ENCODE data around the gene FARP2. TPM values are rescaled to one million over a fixed set of nuclear protein-coding genes. Genes with fewer than 3 reads are reported as not detected.

FARP2 gene
- total RNA-seq, 1 experiment from 2014 or later = 89.1 TPM

DNA sequence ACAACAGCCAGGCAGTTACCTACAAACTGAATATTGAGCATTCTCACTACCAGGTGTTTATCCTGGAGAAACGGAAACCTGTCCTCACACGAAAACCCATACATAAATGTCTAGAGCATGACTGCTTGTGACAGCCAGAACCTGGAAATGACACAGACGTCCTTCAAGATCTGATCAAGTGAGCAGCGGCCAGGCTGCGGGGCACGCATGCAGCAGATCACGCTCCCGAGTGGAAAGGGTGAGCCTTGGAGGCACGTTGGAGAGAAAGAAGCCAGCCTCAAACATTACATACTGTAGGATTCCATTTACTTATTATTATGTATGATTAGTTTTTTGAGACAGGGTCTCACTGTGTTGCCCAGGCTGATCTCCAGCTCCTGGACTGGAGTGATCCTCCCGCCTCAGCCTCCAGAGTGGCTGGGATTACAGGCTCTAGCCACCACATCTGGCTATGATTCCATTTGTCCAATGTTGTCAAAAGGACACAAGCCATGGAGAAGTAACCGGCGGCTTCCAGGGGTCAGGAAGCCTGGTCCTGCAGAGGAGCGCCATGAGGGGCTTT is 175.2 kb downstream of the FARP2 start:
- Histone ChIP-seq H3K27ac (no peak overlapping the region), H2AFZ (no peak overlapping the region), H3K4me2 (no peak overlapping the region), H3K9me3 (ENCODE audit: insufficient read depth, low read depth) (no peaks in the 10 kb centered on the region), H3K4me1 (replicated peaks; ENCODE audit: insufficient read depth) (no peaks in the 10 kb centered on the region), H3F3A (ENCODE audit: insufficient read depth, low read depth) (no peaks in the 10 kb centered on the region), H4K20me1 (ENCODE audit: insufficient read depth) (no peaks in the 10 kb centered on the region), H3K79me2 (ENCODE audit: low read depth) (no peaks in the 10 kb centered on the region), H3K9me2 (ENCODE audit: insufficient read depth) (no peaks in the 10 kb centered on the region), H3K27me3 (ENCODE audit: insufficient read depth, low read depth) (peaks cover 44% of the 10 kb centered on the region), H3K4me3 (no peak overlapping the region), H3K36me3 (ENCODE audit: low read depth) (no peaks in the 10 kb centered on the region)
- CTCF ChIA-PET = no interaction called here
- no peak for DNase-seq
- no TSS peak for BruUV-seq (replicated peaks)
- intact Hi-C loops (cut with micrococcal nuclease; ENCODE audit: unreplicated experiment) = no loop called here
- POLR2A ChIA-PET (ENCODE audit: unreplicated experiment) = interaction anchor here (0.8 kb wide), 1 partner anchor 9 kb away, joined by 5 read pairs; no protein-coding TSS in a partner anchor
- TF ChIP-seq, protein P1, sequence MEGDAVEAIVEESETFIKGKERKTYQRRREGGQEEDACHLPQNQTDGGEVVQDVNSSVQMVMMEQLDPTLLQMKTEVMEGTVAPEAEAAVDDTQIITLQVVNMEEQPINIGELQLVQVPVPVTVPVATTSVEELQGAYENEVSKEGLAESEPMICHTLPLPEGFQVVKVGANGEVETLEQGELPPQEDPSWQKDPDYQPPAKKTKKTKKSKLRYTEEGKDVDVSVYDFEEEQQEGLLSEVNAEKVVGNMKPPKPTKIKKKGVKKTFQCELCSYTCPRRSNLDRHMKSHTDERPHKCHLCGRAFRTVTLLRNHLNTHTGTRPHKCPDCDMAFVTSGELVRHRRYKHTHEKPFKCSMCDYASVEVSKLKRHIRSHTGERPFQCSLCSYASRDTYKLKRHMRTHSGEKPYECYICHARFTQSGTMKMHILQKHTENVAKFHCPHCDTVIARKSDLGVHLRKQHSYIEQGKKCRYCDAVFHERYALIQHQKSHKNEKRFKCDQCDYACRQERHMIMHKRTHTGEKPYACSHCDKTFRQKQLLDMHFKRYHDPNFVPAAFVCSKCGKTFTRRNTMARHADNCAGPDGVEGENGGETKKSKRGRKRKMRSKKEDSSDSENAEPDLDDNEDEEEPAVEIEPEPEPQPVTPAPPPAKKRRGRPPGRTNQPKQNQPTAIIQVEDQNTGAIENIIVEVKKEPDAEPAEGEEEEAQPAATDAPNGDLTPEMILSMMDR (conservative IDR thresholded peaks at IDR 0.05) = no peak
- no peak for TF ChIP-seq EZH2 (IDR thresholded peaks at IDR 0.05; ENCODE audit: low read depth)

DNA sequence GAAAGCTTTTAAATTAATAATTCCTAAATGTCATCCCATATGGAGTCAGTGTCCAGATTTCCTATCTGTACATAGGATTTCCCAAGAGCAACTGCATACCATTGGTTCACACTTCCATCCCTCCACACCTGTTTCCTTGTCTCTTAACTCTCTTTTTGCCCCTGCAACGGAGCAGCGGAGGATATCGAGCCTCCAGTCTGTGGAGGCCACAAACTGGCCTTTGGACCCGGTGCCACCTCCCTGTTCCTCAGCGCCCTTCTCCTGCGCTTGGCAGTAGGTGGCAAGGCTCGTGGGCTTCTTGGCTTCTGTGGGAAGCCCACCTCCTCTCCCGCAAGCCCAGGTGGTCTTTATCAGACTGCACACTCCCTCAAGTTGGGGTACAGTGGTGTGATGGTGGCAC is 176.1 kb downstream of the FARP2 start:
- TF ChIP-seq, protein P1 (conservative IDR thresholded peaks at IDR 0.05) = no peak
- TF ChIP-seq EZH2 (IDR thresholded peaks at IDR 0.05; ENCODE audit: low read depth) = no peak
- peaks cover 38% of the 10 kb centered on the region for H3K27me3 ChIP-seq (ENCODE audit: insufficient read depth, low read depth)
- no peaks in the 10 kb centered on the region for H4K20me1 ChIP-seq (ENCODE audit: insufficient read depth)
- no peaks in the 10 kb centered on the region for H3K4me1 ChIP-seq (replicated peaks; ENCODE audit: insufficient read depth)
- DNase-seq = no peak
- BruUV-seq (replicated peaks) = no TSS peak
- no peaks in the 10 kb centered on the region for H3K9me3 ChIP-seq (ENCODE audit: insufficient read depth, low read depth)
- no peak overlapping the region for H3K4me3 ChIP-seq
- H3K36me3 ChIP-seq (ENCODE audit: low read depth) = no peaks in the 10 kb centered on the region
- no peaks in the 10 kb centered on the region for H3K9me2 ChIP-seq (ENCODE audit: insufficient read depth)
- no peak overlapping the region for H3K27ac ChIP-seq
- no peak overlapping the region for H3K4me2 ChIP-seq
- POLR2A ChIA-PET (ENCODE audit: unreplicated experiment) = interaction anchor here (0.8 kb wide), 1 partner anchor 8 kb away, joined by 5 read pairs; no protein-coding TSS in a partner anchor
- H3F3A ChIP-seq (ENCODE audit: insufficient read depth, low read depth) = no peaks in the 10 kb centered on the region
- no peaks in the 10 kb centered on the region for H3K79me2 ChIP-seq (ENCODE audit: low read depth)
- no peak overlapping the region for H2AFZ ChIP-seq
- intact Hi-C loops (cut with micrococcal nuclease; ENCODE audit: unreplicated experiment) = no loop called here
- CTCF ChIA-PET = no interaction called here

DNA sequence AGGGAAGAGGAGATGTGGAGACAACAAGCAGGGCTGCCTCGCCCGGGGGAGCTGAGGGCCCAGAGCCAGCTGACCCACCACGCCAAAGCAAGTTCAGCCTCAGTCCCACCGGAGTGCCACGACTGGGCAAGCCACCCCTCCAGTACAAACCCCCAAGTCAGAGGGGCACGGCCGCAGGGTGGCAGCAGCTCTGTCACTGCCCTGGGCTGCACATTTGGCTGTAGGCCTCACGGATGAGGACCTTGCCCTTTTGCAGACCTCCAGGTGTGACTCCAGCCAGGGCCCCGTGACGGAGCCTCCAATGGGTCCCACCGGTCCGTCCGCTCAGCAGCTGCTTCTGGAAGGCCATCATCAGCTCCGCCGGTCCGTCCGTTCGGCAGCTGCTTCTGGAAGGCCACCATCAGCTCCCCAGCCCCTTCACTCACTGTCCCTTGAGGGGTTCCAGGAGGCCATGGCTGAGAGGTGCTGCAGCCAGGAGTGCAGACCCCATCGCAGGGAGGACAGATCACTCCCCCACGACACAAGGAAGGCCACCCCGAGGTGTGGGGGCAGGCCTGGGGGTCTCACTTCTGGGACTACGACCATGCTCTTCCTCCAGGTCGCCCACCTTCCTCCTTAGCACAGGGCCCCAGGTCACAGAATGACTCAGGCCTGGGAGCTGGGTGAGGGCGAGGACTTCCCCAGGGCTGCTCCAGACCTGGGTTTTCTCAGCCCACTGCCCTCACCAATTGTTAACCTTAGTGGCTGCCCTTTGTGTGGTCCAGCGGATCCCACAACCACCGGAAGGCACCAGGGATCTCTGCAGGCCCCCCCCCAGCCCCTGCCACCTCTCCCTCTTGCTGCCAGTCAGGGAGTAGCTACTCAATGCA is 176.9 kb downstream of the FARP2 start:
- H3K36me3 ChIP-seq (ENCODE audit: low read depth) = no peaks in the 10 kb centered on the region
- H2AFZ ChIP-seq = no peak overlapping the region
- H3K27me3 ChIP-seq (ENCODE audit: insufficient read depth, low read depth) = peaks cover 38% of the 10 kb centered on the region
- H3K4me2 ChIP-seq = no peak overlapping the region
- no peaks in the 10 kb centered on the region for H3K9me3 ChIP-seq (ENCODE audit: insufficient read depth, low read depth)
- no peaks in the 10 kb centered on the region for H3K4me1 ChIP-seq (replicated peaks; ENCODE audit: insufficient read depth)
- H3F3A ChIP-seq (ENCODE audit: insufficient read depth, low read depth) = no peaks in the 10 kb centered on the region
- ChIA-PET CTCF (interaction anchor here (0.6 kb wide), 1 partner anchor 609 kb away, joined by 5 read pairs; no protein-coding TSS in a partner anchor), POLR2A (ENCODE audit: unreplicated experiment) (no interaction called here)
- no peak overlapping the region for H3K27ac ChIP-seq
- no peaks in the 10 kb centered on the region for H3K79me2 ChIP-seq (ENCODE audit: low read depth)
- DNase-seq = no peak
- intact Hi-C loops (cut with micrococcal nuclease; ENCODE audit: unreplicated experiment) = no loop called here
- no peak overlapping the region for H3K4me3 ChIP-seq
- no TSS peak for BruUV-seq (replicated peaks)
- no peaks in the 10 kb centered on the region for H3K9me2 ChIP-seq (ENCODE audit: insufficient read depth)
- H4K20me1 ChIP-seq (ENCODE audit: insufficient read depth) = no peaks in the 10 kb centered on the region
- TF ChIP-seq, protein P1 (conservative IDR thresholded peaks at IDR 0.05) = no peak

Measured in PC-9 (cell line).